ENCODE data around the gene PRKRA.

PRKRA gene

GRCh38 chr2:178469219-178469849, 18.4 kb upstream of the PRKRA start:
- TF ChIP-seq CTCF (IDR thresholded peaks at IDR 0.05; ENCODE audit: low read depth, low read length, missing control alignments), result no peak
- H3K4me3 ChIP-seq (replicated peaks; ENCODE audit: low read depth, low read length), result no peak overlapping the region
- no peak for DNase-seq (ENCODE audit: extremely low read depth, low read depth)

GRCh38 chr2:178457390-178457886, 6.5 kb upstream of the PRKRA start:
- DNase-seq (ENCODE audit: extremely low read depth, low read depth), result no peak
- no peak for TF ChIP-seq CTCF (IDR thresholded peaks at IDR 0.05; ENCODE audit: low read depth, low read length, missing control alignments)
- no peak overlapping the region for H3K4me3 ChIP-seq (replicated peaks; ENCODE audit: low read depth, low read length)

GRCh38 chr2:178455947-178456346, 5.0 kb upstream of the PRKRA start:
- no peak for TF ChIP-seq CTCF (IDR thresholded peaks at IDR 0.05; ENCODE audit: low read depth, low read length, missing control alignments)
- DNase-seq (ENCODE audit: extremely low read depth, low read depth), result no peak
- H3K4me3 ChIP-seq (replicated peaks; ENCODE audit: low read depth, low read length), result no peak overlapping the region

- H3K4me3 ChIP-seq (replicated peaks; ENCODE audit: low read depth, low read length), result no peak overlapping the region
- no peak for TF ChIP-seq CTCF (IDR thresholded peaks at IDR 0.05; ENCODE audit: low read depth, low read length, missing control alignments)
- DNase-seq (ENCODE audit: extremely low read depth, low read depth), result no peak
Observed at GRCh38 chr2:178452870-178453269, 1.9 kb upstream of the PRKRA start.

- no peak for TF ChIP-seq CTCF (IDR thresholded peaks at IDR 0.05; ENCODE audit: low read depth, low read length, missing control alignments)
Observed at GRCh38 chr2:178452334-178452733, 1.4 kb upstream of the PRKRA start.

GRCh38 chr2:178450524-178450773, 526 bp downstream of the PRKRA start:
- peak; percentile 11 for DNase-seq (ENCODE audit: extremely low read depth, low read depth)
- no peak for TF ChIP-seq CTCF (IDR thresholded peaks at IDR 0.05; ENCODE audit: low read depth, low read length, missing control alignments)
- peak overlapping the region; percentile 76 for H3K4me3 ChIP-seq (replicated peaks; ENCODE audit: low read depth, low read length)

More at GRCh38 chr2:178452334-178452733, 1.4 kb upstream of the PRKRA start:
- no peak overlapping the region for H3K4me3 ChIP-seq (replicated peaks; ENCODE audit: low read depth, low read length)
- no peak for DNase-seq (ENCODE audit: extremely low read depth, low read depth)
